Measurements from ENCODE around the gene ZSWIM5. TPM values are rescaled to one million over a fixed set of nuclear protein-coding genes. Genes with fewer than 3 reads are reported as not detected.

Gene ZSWIM5
- total and polyA plus RNA-seq, 2 donors (not counting 1 experiment from before 2014, with no cell fraction given): 0.36 to 1.7 TPM

DNA sequence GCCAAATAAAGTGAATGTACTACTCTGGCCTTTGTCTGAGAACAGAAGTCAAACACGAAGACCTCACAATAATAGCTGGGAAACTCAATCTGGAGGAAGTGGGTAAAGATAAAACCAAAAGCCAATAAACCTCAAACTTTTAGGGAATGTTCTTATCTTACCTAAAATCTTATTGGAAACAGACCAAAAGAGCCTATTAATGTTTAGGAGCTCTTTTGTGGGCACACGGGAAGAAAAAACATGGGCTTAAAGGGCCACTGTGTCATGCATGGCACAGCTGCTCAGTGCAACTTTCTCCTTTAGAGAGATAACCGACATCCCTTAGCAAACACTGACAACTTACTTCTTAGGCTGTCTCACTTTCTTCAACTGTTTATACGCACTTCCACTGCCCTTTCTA lies 236.1 kb downstream of the ZSWIM5 start:
- Mint-ChIP-seq H3K4me3 (no peak overlapping the region), H3K9me3 (ENCODE audit: insufficient read depth) (no peaks in the 10 kb centered on the region), H3K4me1 (peaks cover 10% of the 10 kb centered on the region), H3K27ac (no peak overlapping the region), H3K27me3 (no peaks in the 10 kb centered on the region)
- ChIA-PET CTCF (interaction anchor here (0.7 kb wide), 1 partner anchor 330 kb away, joined by 3 read pairs; no protein-coding TSS in a partner anchor), POLR2A (no interaction called here)
- Histone ChIP-seq H3K27ac (ENCODE audit: low read length in 2 of 2) (no peak overlapping the region), H3K27me3 (replicated peaks in 1 of 4; ENCODE audit: control extremely low read depth in 1 of 4, control insufficient read depth in 3 of 4, insufficient read depth in 4 of 4, low read length in 3 of 4) (no peaks in the 10 kb centered on the region), H3K36me3 (replicated peaks in 1 of 2; ENCODE audit: control extremely low read depth in 1 of 2, control insufficient read depth in 1 of 2, extremely low read depth in 1 of 2, insufficient read depth in 2 of 2, low read length in 1 of 2) (peaks cover 1 to 4% of the 10 kb centered on the region in 2 experiments), H3K4me3 (ENCODE audit: control extremely low read depth in 1 of 5, extremely low read depth in 1 of 5, insufficient read depth in 1 of 5, low read depth in 2 of 5, low read length in 4 of 5) (no peak overlapping the region), H4K20me1 (ENCODE audit: control insufficient read depth, insufficient read depth, low read length, poor library complexity, severe bottlenecking) (no peaks in the 10 kb centered on the region), H3K9ac (ENCODE audit: low read length) (no peak overlapping the region), H3K4me2 (replicated peaks; ENCODE audit: low read depth, low read length, poor library complexity, severe bottlenecking) (no peak overlapping the region), H2AFZ (ENCODE audit: insufficient read depth, low read depth, low read length, poor library complexity, severe bottlenecking) (no peak overlapping the region), H3K9me3 (ENCODE audit: control extremely low read depth in 1 of 3, control insufficient read depth in 2 of 3, insufficient read depth in 1 of 3, low read length in 2 of 3) (no peaks in the 10 kb centered on the region), H3K4me1 (ENCODE audit: control insufficient read depth in 2 of 2, insufficient read depth in 2 of 2, low read length in 2 of 2) (peaks cover 8 to 9% of the 10 kb centered on the region in 2 donors), H3K79me2 (ENCODE audit: control insufficient read depth, insufficient read depth, low read length) (peaks cover 19% of the 10 kb centered on the region)
- TF ChIP-seq EZH2 (IDR thresholded peaks at IDR 0.05; ENCODE audit: borderline replicate concordance, insufficient read depth, low read depth, low read length, poor library complexity, severe bottlenecking): no peak
- TF ChIP-seq, protein P1, sequence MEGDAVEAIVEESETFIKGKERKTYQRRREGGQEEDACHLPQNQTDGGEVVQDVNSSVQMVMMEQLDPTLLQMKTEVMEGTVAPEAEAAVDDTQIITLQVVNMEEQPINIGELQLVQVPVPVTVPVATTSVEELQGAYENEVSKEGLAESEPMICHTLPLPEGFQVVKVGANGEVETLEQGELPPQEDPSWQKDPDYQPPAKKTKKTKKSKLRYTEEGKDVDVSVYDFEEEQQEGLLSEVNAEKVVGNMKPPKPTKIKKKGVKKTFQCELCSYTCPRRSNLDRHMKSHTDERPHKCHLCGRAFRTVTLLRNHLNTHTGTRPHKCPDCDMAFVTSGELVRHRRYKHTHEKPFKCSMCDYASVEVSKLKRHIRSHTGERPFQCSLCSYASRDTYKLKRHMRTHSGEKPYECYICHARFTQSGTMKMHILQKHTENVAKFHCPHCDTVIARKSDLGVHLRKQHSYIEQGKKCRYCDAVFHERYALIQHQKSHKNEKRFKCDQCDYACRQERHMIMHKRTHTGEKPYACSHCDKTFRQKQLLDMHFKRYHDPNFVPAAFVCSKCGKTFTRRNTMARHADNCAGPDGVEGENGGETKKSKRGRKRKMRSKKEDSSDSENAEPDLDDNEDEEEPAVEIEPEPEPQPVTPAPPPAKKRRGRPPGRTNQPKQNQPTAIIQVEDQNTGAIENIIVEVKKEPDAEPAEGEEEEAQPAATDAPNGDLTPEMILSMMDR (IDR thresholded peaks at IDR 0.05): no peak
- DNase-seq (no peak), ATAC-seq (ENCODE audit: low read depth) (no peak)
- WGBS (ENCODE audit: insufficient coverage): no CpG with 5 or more reads among the region's 4 CpGs
- intact Hi-C loops (cut with micrococcal nuclease): no loop called here

Other genes with a start within 250 kb of the ZSWIM5 start
- gene EIF2B3, start 220.0 kb downstream of the ZSWIM5 start, total RNA-seq: 15.0 and 19.0 TPM in 2 replicates
- 10.3 and 14.9 TPM in 2 replicates for gene EIF2B3, start 220.0 kb downstream of the ZSWIM5 start, polyA plus RNA-seq
- gene HECTD3, start 195.3 kb downstream of the ZSWIM5 start, total RNA-seq: 57.3 and 66.8 TPM in 2 replicates
- gene HECTD3, start 195.3 kb downstream of the ZSWIM5 start, polyA plus RNA-seq: 44.5 and 46.3 TPM in 2 replicates
- 57.3 and 65.5 TPM in 2 replicates for gene UROD, start 194.4 kb downstream of the ZSWIM5 start, total RNA-seq
- gene UROD, start 194.4 kb downstream of the ZSWIM5 start, polyA plus RNA-seq: 82.5 and 84.2 TPM in 2 replicates
- gene HPDL, start 120.3 kb upstream of the ZSWIM5 start, total RNA-seq: 0.79 and 0.85 TPM in 2 replicates
- gene HPDL, start 120.3 kb upstream of the ZSWIM5 start, polyA plus RNA-seq: 0.63 and 0.67 TPM in 2 replicates
- 21.9 and 24.7 TPM in 2 replicates for gene TOE1, start 133.6 kb upstream of the ZSWIM5 start, total RNA-seq
- 28.6 and 55.8 TPM in 2 replicates for gene TOE1, start 133.6 kb upstream of the ZSWIM5 start, polyA plus RNA-seq
- 68.1 and 68.5 TPM in 2 replicates for gene MUTYH, start 133.8 kb upstream of the ZSWIM5 start, total RNA-seq
- gene MUTYH, start 133.8 kb upstream of the ZSWIM5 start, polyA plus RNA-seq: 59.6 and 65.0 TPM in 2 replicates